Esophagus muscularis mucosa (tissue), 4 donors: Measurements from ENCODE around the gene TDRD3. TPM values are rescaled to one million over a fixed set of nuclear protein-coding genes. Genes with fewer than 3 reads are reported as not detected.
"Not testable (repeated sequence)": the region's sequence is repeated elsewhere in the genome, so short reads cannot be mapped to it uniquely, and the experiment has no call there.

Source experiments
- DNase-seq: peaks from one replicate; pipeline ENCODE4 v3.0.0-alpha.2; 2017; ENCODE audit errors: extremely low spot score
- H3K27ac ChIP-seq, 4 donors: fragments of 200-600 bp; sonication (generic); replicated peaks in 1 of 4; 1 replicate in 3 of 4; 2 replicates in 1 of 4; pipeline ENCODE4 v1.5.1; 2016 to 2019; ENCODE audit warnings: mild to moderate bottlenecking in 1 of 4
- H3K27me3 ChIP-seq, 4 donors: fragments of 200-600 bp; sonication (generic); one replicate each; pipeline versions ENCODE4 v1.5.1 to v1.6.0; 2016 to 2019
- H3K36me3 ChIP-seq, 4 donors: fragments of 200-600 bp; sonication (generic); one replicate each; pipeline ENCODE4 v1.5.1; 2016 to 2019
- H3K4me1 ChIP-seq, 4 donors: fragments of 200-600 bp; sonication (generic); one replicate each; pipeline ENCODE4 v1.5.1; 2016 to 2019
- H3K4me3 ChIP-seq, 4 donors: fragments of 200-600 bp; sonication (generic); 1 replicate in 2 of 4; 2 replicates in 2 of 4; pipeline ENCODE4 v1.5.1; 2016 to 2019; ENCODE audit warnings: mild to moderate bottlenecking in 4 of 4, moderate library complexity in 1 of 4
- H3K9me3 ChIP-seq, 4 donors: fragments of 200-600 bp; sonication (generic); 1 replicate in 3 of 4; 2 replicates in 1 of 4; pipeline ENCODE4 v1.5.1; 2016 to 2019
- EP300 ChIP-seq: sonication (generic); formaldehyde crosslinking; IDR thresholded peaks from one replicate; pipeline ENCODE4 v1.6.1; 2017; ENCODE audit warnings: antibody characterized with exemption
- POLR2A ChIP-seq: fragments of 450-650 bp; IDR thresholded peaks from one replicate; pipeline ENCODE4 v1.6.1; 2017; ENCODE audit warnings: antibody characterized with exemption, moderate library complexity, mild to moderate bottlenecking, low read depth
- POLR2AphosphoS5 ChIP-seq, 2 donors: sonication (generic); formaldehyde crosslinking; IDR thresholded peaks; one replicate each; pipeline ENCODE4 v1.6.1; 2017; ENCODE audit warnings: antibody characterized with exemption in 2 of 2
- WGBS: methylation state at CpG from one replicate; pipeline ENCODE4 v1.1.5; 2018; 5-methylcytosine and 5-hydroxymethylcytosine counted together
- intact Hi-C: fragments of 100-400 bp; cut with DNase I; formaldehyde crosslinking; loops from one replicate; pipeline ENCODE4 v1.15.1; 2023
- total RNA-seq, 4 donors: library from RNA; depleted of rRNA; stranded (reverse); fragments of >200 nt; gene quantifications; one replicate each; pipeline versions ENCODE4 v1.1.0 to v1.2.1, GENCODE V29; 2016
- TF ChIP-seq, protein P1 (sequence below), 3 experiments: fragments of 200-600 bp in 2 of 3; fragments of 450-650 bp in 1 of 3; sonication (generic) in 2 of 3; IDR thresholded peaks; one replicate each; pipeline ENCODE4 v1.5.1; 2017 to 2019; ENCODE audit warnings: antibody characterized with exemption in 3 of 3, mild to moderate bottlenecking in 2 of 3, moderate library complexity in 1 of 3

TDRD3 gene
- total RNA-seq, 4 donors from 2014 or later, result 16.1 to 35.3 (median 23.0) TPM

DNA sequence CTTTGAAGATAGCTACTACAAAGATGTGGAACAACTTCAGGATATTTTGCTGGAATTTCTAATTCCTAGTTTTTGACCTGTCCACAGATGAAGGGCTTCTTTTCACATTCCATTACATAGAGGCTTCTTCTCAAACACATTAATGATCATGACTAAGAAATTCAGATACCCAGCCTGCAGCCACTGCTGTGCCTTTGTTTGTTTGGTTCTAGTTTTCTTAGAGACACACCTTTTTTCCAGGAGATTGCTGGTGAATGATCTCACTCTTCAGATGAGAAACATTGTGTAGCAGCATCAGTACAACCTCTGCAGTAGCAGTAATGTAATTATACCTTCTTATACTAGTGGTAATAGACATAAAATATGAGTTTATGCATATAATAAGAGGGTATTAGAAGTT, 5.0 kb downstream of the TDRD3 start:
- intact Hi-C loops, result no loop called here
- peaks cover 11 to 38% (median 28%) of the 10 kb centered on the region in 4 donors for H3K4me1 ChIP-seq
- H3K27ac ChIP-seq, result no peak overlapping the region
- no peak overlapping the region for H3K4me3 ChIP-seq
- H3K27me3 ChIP-seq, result no peaks in the 10 kb centered on the region
- no peaks in the 10 kb centered on the region for H3K36me3 ChIP-seq
- TF ChIP-seq POLR2A (no peak), EP300 (no peak), POLR2AphosphoS5 (IDR thresholded peaks at IDR 0.05) (no peak)
- TF ChIP-seq, protein P1, sequence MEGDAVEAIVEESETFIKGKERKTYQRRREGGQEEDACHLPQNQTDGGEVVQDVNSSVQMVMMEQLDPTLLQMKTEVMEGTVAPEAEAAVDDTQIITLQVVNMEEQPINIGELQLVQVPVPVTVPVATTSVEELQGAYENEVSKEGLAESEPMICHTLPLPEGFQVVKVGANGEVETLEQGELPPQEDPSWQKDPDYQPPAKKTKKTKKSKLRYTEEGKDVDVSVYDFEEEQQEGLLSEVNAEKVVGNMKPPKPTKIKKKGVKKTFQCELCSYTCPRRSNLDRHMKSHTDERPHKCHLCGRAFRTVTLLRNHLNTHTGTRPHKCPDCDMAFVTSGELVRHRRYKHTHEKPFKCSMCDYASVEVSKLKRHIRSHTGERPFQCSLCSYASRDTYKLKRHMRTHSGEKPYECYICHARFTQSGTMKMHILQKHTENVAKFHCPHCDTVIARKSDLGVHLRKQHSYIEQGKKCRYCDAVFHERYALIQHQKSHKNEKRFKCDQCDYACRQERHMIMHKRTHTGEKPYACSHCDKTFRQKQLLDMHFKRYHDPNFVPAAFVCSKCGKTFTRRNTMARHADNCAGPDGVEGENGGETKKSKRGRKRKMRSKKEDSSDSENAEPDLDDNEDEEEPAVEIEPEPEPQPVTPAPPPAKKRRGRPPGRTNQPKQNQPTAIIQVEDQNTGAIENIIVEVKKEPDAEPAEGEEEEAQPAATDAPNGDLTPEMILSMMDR (IDR thresholded peaks at IDR 0.05), result no peak
- H3K9me3 ChIP-seq, result no peaks in the 10 kb centered on the region
- DNase-seq, result no peak

DNA sequence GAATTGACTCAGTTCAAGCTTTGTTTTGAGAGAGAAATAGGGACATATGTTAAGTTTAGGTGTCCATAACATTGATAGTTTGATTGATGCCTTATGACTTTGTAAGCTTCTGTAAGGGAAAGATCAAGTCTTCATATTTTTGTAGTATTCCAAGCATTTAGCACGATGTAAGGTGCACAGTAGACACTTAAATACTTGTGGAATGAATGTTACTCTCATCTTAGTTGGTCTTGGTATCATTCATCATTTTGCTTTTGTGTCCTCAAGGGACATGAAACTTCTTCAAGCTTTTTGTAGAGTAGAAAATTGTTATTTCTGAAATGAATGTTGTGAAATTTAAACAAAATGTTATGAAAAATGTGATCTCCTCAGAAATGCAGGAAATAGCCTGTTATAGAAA, 10.1 kb downstream of the TDRD3 start:
- intact Hi-C loops, result no loop called here
- no peak for DNase-seq
- TF ChIP-seq POLR2A (no peak), POLR2AphosphoS5 (IDR thresholded peaks at IDR 0.05) (no peak), EP300 (no peak)
- TF ChIP-seq, protein P1 (IDR thresholded peaks at IDR 0.05), result no peak
- Histone ChIP-seq H3K9me3 (no peaks in the 10 kb centered on the region), H3K27me3 (no peaks in the 10 kb centered on the region), H3K4me3 (no peak overlapping the region), H3K4me1 (peaks cover 0 to 19% (median 15%) of the 10 kb centered on the region in 4 donors), H3K36me3 (no peaks in the 10 kb centered on the region), H3K27ac (no peak overlapping the region)
- 96% methylated on average over 1 of the region's 1 CpG for WGBS

DNA sequence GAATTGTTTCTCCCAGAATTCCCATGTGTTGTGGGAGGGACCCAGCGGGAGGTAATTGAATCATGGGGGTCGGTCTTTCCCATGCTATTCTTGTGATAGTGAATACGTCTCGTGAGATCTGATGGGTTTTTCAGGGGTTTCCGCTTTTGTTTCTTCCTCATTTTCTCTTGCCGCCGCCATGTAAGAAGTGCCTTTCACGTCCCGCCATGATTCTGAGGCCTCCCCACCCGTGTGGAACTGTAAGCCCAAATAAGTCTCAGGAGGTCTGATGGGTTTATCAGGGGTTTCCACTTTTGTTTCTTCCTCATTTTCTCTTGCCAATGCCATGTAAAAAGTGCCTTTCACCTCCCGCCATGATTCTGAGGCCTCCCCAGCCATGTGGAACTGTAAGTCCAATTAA, 10.8 kb downstream of the TDRD3 start:
- H3K36me3 ChIP-seq, DNase-seq, intact Hi-C loops, H3K9me3 ChIP-seq, H3K4me3 ChIP-seq, H3K27me3 ChIP-seq, H3K27ac ChIP-seq: not testable (repeated sequence)
- peaks cover 0 to 20% (median 14%) of the 10 kb centered on the region in 4 donors for H3K4me1 ChIP-seq
- 95% methylated on average over 11 of the region's 11 CpGs for WGBS

DNA sequence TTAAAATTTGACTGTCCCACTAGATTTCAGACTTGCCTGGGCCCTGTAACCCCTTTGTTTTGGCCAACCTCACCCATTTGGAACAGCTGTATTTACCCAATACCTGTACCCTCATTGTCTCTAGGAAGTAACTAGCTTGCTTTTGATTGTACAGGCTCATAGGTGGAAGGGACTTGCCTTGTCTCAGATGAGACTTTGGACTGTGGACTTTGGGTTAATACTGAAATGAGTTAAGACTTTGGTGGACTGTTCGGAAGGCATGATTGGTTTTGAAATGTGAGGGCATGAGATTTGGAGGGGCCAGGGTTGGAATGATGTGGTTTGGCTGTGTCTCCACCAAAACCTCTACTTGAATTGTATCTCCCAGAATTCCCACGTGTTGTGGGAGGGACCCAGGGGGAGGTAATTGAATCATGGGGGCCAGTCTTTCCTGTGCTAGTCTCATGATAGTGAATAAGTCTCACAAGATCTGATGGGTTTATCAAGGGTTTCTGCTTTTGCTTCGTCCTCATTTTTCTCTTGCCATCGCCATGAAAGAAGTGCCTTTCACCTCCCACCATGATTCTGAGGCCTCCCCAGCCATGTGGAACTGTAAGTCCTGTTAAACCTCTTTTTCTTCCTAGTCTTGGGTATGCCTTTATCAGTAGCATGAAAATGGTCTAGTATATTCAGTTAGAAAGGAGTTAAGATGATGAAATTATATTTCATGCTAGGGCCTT, 12.7 kb downstream of the TDRD3 start:
- DNase-seq, intact Hi-C loops: not testable (repeated sequence)

DNA sequence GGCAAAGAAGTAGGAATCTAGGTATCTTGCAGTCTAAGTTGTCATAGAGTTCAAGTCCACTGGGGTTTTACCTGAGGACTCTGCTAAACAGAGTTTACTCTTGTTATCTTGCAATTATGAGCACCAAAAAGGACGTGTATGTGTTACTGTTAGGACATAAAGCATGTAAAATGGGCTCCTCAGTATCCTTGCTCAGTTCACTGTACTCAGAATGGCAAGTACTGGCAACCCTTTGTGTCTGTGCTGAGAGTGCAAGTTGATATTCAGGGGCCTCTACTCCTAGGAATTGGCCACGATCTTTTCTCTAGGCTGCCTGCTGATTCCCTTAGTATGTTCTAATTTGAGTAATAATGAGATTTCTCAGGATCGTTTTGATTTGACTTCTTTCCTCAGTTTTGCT, 13.3 kb downstream of the TDRD3 start:
- no peak overlapping the region for H3K4me3 ChIP-seq
- TF ChIP-seq POLR2AphosphoS5 (IDR thresholded peaks at IDR 0.05), result no peak
- no peak for TF ChIP-seq POLR2A
- TF ChIP-seq EP300, result no peak
- TF ChIP-seq, protein P1 (IDR thresholded peaks at IDR 0.05), result no peak
- DNase-seq, result no peak
- no peaks in the 10 kb centered on the region for H3K9me3 ChIP-seq
- intact Hi-C loops, result no loop called here
- H3K4me1 ChIP-seq, result peaks cover 12 to 33% (median 24%) of the 10 kb centered on the region in 4 donors
- 64% methylated on average over 3 of the region's 3 CpGs for WGBS
- H3K27ac ChIP-seq, result no peak overlapping the region
- H3K27me3 ChIP-seq, result no peaks in the 10 kb centered on the region
- H3K36me3 ChIP-seq, result no peaks in the 10 kb centered on the region

More for the DNA sequence above, 12.7 kb downstream of the TDRD3 start:
- H3K36me3 ChIP-seq, H3K4me3 ChIP-seq, H3K27me3 ChIP-seq, H3K9me3 ChIP-seq, H3K27ac ChIP-seq: not testable (repeated sequence)
- H3K4me1 ChIP-seq, result peaks cover 12 to 33% (median 24%) of the 10 kb centered on the region in 4 donors
- WGBS, result 96% methylated on average over 4 of the region's 4 CpGs

DNA sequence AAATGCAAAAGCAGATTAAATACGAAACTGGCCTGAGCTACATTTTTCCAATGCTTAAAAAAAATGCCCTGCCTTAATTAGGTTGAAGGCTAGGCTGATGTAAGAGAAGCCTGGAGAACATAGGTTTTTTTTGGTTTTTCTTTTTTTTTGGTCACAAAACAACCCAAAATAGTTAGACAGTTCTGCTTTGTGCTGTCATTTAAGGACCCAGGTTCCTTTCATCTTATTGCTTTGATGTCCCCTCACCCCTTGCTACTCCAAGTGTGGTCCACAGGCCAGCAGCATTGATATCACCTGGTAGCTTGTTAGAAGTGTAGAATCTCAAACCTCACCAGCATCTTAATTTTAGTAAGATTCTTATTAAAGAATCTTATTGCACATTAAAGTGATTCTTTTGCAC, 14.4 kb downstream of the TDRD3 start:
- H3K9me3 ChIP-seq, result no peaks in the 10 kb centered on the region
- H3K36me3 ChIP-seq, result no peaks in the 10 kb centered on the region
- DNase-seq, result no peak
- intact Hi-C loops, result no loop called here
- no peaks in the 10 kb centered on the region for H3K27me3 ChIP-seq
- no peak for TF ChIP-seq POLR2AphosphoS5 (IDR thresholded peaks at IDR 0.05)
- TF ChIP-seq, protein P1 (IDR thresholded peaks at IDR 0.05), result no peak
- TF ChIP-seq EP300, result no peak
- no peak for TF ChIP-seq POLR2A
- peaks cover 14 to 35% (median 27%) of the 10 kb centered on the region in 4 donors for H3K4me1 ChIP-seq
- no peak overlapping the region for H3K4me3 ChIP-seq
- H3K27ac ChIP-seq, result no peak overlapping the region
- 45% methylated on average over 1 of the region's 1 CpG for WGBS
